SK-N-SH treated with all-trans-retinoic acid at 6 μM for 48 hours (cell line): ENCODE data around the gene ARF1.

Source experiments
- ATAC-seq: fragments of 200-7000 bp; cut with Tn5 transposase; 3 replicates; pipeline ENCODE4 v1.9.1; 2020; ENCODE audit warnings: mild to moderate bottlenecking, moderate library complexity
- ARNTL ChIP-seq: fragments of 450-650 bp; formaldehyde crosslinking; IDR thresholded peaks from 2 replicates; pipeline ENCODE4 v1.5.0; 2020; ENCODE audit warnings: low read depth, mild to moderate bottlenecking, moderate library complexity, borderline replicate concordance
- BACH2 ChIP-seq: fragments of 250-450 bp; sonication (Bioruptor Pico); IDR thresholded peaks from 2 replicates; pipeline ENCODE4 v1.9.0; 2021; ENCODE audit warnings: mild to moderate bottlenecking, borderline replicate concordance
- OSR1 ChIP-seq: fragments of 250-450 bp; sonication (Bioruptor Pico); IDR thresholded peaks from 2 replicates; pipeline ENCODE4 v1.8.0; 2022; ENCODE audit warnings: moderate library complexity, mild to moderate bottlenecking, inconsistent platforms
- PPARA ChIP-seq: fragments of 250-450 bp; sonication (Bioruptor Pico); IDR thresholded peaks from 2 replicates; pipeline ENCODE4 v1.5.0; 2020; ENCODE audit warnings: mild to moderate bottlenecking, borderline replicate concordance
- RARB ChIP-seq: fragments of 250-450 bp; sonication (Bioruptor Pico); IDR thresholded peaks from 2 replicates; pipeline ENCODE4 v1.8.0; 2021; ENCODE audit warnings: mild to moderate bottlenecking, moderate library complexity
- SNAI2 ChIP-seq: fragments of 250-450 bp; sonication (Bioruptor Pico); IDR thresholded peaks from 2 replicates; pipeline ENCODE4 v1.5.0; 2020; ENCODE audit warnings: mild to moderate bottlenecking, moderate library complexity
- TCF4 ChIP-seq: fragments of 250-450 bp; sonication (Bioruptor Pico); IDR thresholded peaks from 2 replicates; pipeline ENCODE4 v1.8.0; 2021; ENCODE audit warnings: mild to moderate bottlenecking, moderate library complexity, borderline replicate concordance
- TOX ChIP-seq: fragments of 250-450 bp; sonication (Bioruptor Pico); IDR thresholded peaks from 2 replicates; pipeline ENCODE4 v1.8.0; 2021; ENCODE audit warnings: mild to moderate bottlenecking, moderate library complexity, borderline replicate concordance
- ZC3H10 ChIP-seq: fragments of 250-450 bp; sonication (Bioruptor Pico); IDR thresholded peaks from 2 replicates; pipeline ENCODE4 v1.5.1; 2021; ENCODE audit warnings: mild to moderate bottlenecking, moderate library complexity
- ZFP3 ChIP-seq: fragments of 250-450 bp; sonication (Bioruptor Pico); IDR thresholded peaks from 2 replicates; pipeline ENCODE4 v1.5.0; 2020; ENCODE audit warnings: mild to moderate bottlenecking, moderate library complexity
- ZFP30 ChIP-seq: fragments of 450-650 bp; formaldehyde crosslinking; IDR thresholded peaks from 2 replicates; pipeline ENCODE4 v1.5.0; 2022; ENCODE audit warnings: mild to moderate bottlenecking, moderate library complexity
- ZNF565 ChIP-seq: fragments of 450-650 bp; formaldehyde crosslinking; conservative IDR thresholded peaks from 2 replicates; pipeline ENCODE4 v1.5.0; 2020; ENCODE audit warnings: low read depth, mild to moderate bottlenecking, moderate library complexity
- ZNF70 ChIP-seq: fragments of 450-650 bp; formaldehyde crosslinking; IDR thresholded peaks from 2 replicates; pipeline ENCODE4 v1.5.0; 2020; ENCODE audit warnings: mild to moderate bottlenecking, moderate library complexity
- TF ChIP-seq, protein P1 (sequence below): fragments of 250-450 bp; sonication (Bioruptor Pico); IDR thresholded peaks from 2 replicates; pipeline ENCODE4 v1.5.1; 2020; ENCODE audit warnings: low read depth, mild to moderate bottlenecking, moderate library complexity
- TF ChIP-seq, protein P2 (sequence below): fragments of 250-450 bp; sonication (Bioruptor Pico); IDR thresholded peaks from 2 replicates; pipeline ENCODE4 v1.8.0; 2020; ENCODE audit warnings: mild to moderate bottlenecking, moderate library complexity, borderline replicate concordance
- TF ChIP-seq, protein P3 (sequence below): fragments of 250-450 bp; sonication (Bioruptor Pico); IDR thresholded peaks from 2 replicates; pipeline ENCODE4 v1.5.0; 2020; ENCODE audit warnings: mild to moderate bottlenecking, moderate library complexity
- TF ChIP-seq, protein P4 (sequence below): fragments of 250-450 bp; sonication (Bioruptor Pico); IDR thresholded peaks from 2 replicates; pipeline ENCODE4 v1.5.1; 2021; ENCODE audit warnings: mild to moderate bottlenecking, moderate library complexity

Gene ARF1

DNA sequence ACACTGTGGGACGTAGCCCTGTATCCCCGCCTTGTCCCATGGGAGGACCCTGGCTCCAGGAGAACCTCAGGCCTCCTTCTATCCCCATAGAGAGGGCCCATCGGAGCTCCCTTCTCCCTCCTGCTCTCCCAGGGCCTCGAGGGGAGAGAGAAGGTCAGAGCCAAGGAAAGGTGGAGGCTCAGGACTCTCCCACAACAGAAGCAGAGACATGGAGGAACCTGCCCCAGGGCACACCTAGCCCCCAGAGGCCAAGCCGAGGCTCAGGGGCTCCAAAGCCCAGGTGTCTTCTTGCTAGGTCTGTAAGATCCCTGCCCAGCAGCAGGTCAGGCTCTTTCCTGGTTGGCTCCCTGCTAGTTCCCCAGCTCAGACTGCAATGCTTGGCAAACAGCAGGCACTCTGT is 34.4 kb upstream of the ARF1 start:
- no peak for ATAC-seq

DNA sequence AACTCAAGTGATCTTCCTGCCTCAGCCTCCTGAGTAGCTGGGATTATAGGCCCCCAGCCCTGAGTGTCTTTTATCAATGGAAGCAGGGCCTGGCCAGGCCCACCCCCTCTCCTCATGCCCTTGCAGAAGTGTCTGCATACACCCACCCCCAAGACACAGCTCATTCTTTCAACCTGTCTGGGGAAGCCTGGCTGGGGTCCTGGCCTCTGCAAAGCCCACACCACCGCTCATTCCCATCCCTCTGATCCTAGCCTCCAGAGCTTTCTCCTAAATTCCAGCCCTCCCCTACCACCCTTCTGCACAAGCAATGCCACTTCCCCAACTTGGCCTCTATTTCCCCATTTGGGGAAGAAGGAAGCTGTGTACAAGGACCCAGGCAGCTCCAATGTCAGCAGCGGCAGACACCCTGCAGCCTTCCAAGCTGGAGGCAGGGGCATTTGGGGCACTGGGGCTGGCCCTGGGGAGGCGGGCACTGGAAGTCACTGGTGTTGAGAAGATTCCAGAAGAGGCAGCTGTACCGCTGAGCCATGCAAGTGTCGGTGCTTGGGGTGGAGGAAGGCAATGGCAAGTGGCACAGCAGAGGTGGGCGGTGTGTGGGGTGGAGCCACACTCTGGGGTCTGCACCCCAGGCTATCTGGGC is 33.7 kb upstream of the ARF1 start:
- no peak for ATAC-seq
- TF ChIP-seq, protein P1, sequence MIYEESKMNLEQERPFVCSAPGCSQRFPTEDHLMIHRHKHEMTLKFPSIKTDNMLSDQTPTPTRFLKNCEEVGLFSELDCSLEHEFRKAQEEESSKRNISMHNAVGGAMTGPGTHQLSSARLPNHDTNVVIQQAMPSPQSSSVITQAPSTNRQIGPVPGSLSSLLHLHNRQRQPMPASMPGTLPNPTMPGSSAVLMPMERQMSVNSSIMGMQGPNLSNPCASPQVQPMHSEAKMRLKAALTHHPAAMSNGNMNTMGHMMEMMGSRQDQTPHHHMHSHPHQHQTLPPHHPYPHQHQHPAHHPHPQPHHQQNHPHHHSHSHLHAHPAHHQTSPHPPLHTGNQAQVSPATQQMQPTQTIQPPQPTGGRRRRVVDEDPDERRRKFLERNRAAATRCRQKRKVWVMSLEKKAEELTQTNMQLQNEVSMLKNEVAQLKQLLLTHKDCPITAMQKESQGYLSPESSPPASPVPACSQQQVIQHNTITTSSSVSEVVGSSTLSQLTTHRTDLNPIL, result no peak
- TF ChIP-seq ZNF70 (CRISPR knock-in tag) (no peak), TOX (CRISPR knock-in tag) (no peak), OSR1 (CRISPR knock-in tag) (no peak)
- TF ChIP-seq, protein P2, sequence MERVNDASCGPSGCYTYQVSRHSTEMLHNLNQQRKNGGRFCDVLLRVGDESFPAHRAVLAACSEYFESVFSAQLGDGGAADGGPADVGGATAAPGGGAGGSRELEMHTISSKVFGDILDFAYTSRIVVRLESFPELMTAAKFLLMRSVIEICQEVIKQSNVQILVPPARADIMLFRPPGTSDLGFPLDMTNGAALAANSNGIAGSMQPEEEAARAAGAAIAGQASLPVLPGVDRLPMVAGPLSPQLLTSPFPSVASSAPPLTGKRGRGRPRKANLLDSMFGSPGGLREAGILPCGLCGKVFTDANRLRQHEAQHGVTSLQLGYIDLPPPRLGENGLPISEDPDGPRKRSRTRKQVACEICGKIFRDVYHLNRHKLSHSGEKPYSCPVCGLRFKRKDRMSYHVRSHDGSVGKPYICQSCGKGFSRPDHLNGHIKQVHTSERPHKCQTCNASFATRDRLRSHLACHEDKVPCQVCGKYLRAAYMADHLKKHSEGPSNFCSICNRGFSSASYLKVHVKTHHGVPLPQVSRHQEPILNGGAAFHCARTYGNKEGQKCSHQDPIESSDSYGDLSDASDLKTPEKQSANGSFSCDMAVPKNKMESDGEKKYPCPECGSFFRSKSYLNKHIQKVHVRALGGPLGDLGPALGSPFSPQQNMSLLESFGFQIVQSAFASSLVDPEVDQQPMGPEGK (CRISPR knock-in tag), result no peak

More for the DNA sequence above, 34.4 kb upstream of the ARF1 start:
- TF ChIP-seq, protein P3, sequence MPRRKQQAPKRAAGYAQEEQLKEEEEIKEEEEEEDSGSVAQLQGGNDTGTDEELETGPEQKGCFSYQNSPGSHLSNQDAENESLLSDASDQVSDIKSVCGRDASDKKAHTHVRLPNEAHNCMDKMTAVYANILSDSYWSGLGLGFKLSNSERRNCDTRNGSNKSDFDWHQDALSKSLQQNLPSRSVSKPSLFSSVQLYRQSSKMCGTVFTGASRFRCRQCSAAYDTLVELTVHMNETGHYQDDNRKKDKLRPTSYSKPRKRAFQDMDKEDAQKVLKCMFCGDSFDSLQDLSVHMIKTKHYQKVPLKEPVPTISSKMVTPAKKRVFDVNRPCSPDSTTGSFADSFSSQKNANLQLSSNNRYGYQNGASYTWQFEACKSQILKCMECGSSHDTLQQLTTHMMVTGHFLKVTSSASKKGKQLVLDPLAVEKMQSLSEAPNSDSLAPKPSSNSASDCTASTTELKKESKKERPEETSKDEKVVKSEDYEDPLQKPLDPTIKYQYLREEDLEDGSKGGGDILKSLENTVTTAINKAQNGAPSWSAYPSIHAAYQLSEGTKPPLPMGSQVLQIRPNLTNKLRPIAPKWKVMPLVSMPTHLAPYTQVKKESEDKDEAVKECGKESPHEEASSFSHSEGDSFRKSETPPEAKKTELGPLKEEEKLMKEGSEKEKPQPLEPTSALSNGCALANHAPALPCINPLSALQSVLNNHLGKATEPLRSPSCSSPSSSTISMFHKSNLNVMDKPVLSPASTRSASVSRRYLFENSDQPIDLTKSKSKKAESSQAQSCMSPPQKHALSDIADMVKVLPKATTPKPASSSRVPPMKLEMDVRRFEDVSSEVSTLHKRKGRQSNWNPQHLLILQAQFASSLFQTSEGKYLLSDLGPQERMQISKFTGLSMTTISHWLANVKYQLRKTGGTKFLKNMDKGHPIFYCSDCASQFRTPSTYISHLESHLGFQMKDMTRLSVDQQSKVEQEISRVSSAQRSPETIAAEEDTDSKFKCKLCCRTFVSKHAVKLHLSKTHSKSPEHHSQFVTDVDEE, result no peak
- TF ChIP-seq ZNF565 (no peak), PPARA (no peak), BACH2 (CRISPR knock-in tag) (no peak), ZC3H10 (CRISPR knock-in tag) (no peak), ZFP30 (CRISPR knock-in tag) (no peak), RARB (CRISPR knock-in tag) (no peak), TCF4 (CRISPR knock-in tag) (no peak), TOX (CRISPR knock-in tag) (no peak), SNAI2 (CRISPR knock-in tag) (no peak), ZFP3 (CRISPR knock-in tag) (no peak)
- TF ChIP-seq, protein P4, sequence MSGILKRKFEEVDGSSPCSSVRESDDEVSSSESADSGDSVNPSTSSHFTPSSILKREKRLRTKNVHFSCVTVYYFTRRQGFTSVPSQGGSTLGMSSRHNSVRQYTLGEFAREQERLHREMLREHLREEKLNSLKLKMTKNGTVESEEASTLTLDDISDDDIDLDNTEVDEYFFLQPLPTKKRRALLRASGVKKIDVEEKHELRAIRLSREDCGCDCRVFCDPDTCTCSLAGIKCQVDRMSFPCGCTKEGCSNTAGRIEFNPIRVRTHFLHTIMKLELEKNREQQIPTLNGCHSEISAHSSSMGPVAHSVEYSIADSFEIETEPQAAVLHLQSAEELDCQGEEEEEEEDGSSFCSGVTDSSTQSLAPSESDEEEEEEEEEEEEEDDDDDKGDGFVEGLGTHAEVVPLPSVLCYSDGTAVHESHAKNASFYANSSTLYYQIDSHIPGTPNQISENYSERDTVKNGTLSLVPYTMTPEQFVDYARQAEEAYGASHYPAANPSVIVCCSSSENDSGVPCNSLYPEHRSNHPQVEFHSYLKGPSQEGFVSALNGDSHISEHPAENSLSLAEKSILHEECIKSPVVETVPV, result no peak

DNA sequence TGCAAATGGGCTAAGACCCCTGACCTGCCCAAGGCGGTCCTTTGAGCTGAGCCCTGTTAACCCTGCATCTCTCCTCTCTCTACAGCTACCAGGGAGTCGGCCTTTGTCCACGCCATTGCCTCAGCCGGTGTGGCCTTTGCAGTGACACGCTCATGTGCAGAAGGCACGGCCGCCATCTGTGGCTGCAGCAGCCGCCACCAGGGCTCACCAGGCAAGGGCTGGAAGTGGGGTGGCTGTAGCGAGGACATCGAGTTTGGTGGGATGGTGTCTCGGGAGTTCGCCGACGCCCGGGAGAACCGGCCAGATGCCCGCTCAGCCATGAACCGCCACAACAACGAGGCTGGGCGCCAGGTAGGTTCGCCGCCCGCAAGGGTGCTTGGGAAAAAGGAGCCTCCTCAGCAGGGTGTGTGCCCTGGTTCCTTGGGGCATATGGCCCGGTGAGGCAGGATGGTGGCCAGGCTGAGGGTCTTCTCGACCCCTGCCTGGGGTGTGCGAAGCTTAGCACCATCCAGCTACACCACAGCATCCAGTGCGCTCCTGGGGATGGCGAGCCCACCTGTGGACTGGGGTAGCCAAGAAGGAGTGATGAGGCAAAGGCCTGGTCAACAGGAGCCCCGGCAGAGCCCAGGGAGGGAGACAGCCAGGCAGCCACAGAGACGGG is 31.8 kb upstream of the ARF1 start:
- no peak for TF ChIP-seq PPARA
- no peak for TF ChIP-seq BACH2 (CRISPR knock-in tag)
- TF ChIP-seq ZFP3 (CRISPR knock-in tag), result no peak
- no peak for TF ChIP-seq ARNTL (CRISPR knock-in tag)
- TF ChIP-seq ZNF70 (CRISPR knock-in tag), result no peak
- TF ChIP-seq, protein P4, result no peak
- no peak for TF ChIP-seq SNAI2 (CRISPR knock-in tag)
- TF ChIP-seq, protein P2 (CRISPR knock-in tag), result no peak
- TF ChIP-seq OSR1 (CRISPR knock-in tag), result no peak
- no peak for TF ChIP-seq ZFP30 (CRISPR knock-in tag)
- no peak for ATAC-seq
